ENCODE data around the gene EFL1. TPM values are rescaled to one million over a fixed set of nuclear protein-coding genes. Genes with fewer than 3 reads are reported as not detected.

The EFL1 gene
- total RNA-seq, 1 donor, result 17.2 TPM

- DNase-seq (ENCODE audit: low read depth in 2 of 3, low spot score in 2 of 3), result no peak
These were observed 93.8 kb downstream of the EFL1 start for GRCh38 chr15:82168757-82169156.

DNA sequence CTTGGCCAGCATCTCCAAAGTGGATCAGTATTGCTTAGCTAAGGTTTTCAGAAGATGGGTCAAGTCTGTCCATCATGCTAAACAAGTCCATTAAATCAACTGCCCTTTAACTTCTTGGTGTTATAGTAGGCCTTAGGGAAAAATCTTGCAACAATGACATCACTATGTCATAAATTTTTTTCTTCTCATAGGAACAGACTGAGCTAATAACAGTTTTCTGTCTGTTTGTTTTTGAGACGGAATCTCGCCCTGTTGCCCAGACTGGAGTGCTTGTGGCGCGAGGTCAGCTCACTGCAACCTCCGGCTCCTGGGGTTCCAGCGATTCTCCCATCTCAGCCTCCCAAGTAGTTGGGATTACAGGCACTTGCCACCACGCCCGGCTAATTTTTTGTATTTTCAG, 94.2 kb downstream of the EFL1 start:
- no peak for DNase-seq (ENCODE audit: low read depth in 2 of 3, low spot score in 2 of 3)

DNA sequence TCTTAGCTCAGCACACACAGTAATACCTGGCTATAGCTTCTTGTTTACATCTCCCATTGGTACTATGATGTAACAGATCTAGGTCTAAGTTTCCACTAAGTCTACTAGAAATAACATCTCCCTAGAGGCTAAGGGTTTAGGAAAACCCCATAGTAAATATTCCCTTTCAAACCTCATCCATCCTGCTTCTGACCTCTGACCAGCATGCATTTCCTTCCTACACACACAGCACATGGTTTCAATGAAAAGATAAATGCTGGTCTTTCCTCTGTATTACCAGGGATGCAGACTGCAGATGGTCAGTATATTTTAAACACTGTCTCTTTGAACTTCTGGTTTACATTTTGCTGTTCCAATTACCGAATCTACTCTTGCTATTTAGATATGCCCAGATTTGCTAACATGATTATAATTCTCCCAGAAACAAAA, 96.6 kb downstream of the EFL1 start:
- DNase-seq (ENCODE audit: low read depth in 2 of 3, low spot score in 2 of 3), result no peak

GRCh38 chr15:82159922-82160321, 102.6 kb downstream of the EFL1 start:
- DNase-seq (ENCODE audit: low read depth in 2 of 3, low spot score in 2 of 3), result no peak

DNA sequence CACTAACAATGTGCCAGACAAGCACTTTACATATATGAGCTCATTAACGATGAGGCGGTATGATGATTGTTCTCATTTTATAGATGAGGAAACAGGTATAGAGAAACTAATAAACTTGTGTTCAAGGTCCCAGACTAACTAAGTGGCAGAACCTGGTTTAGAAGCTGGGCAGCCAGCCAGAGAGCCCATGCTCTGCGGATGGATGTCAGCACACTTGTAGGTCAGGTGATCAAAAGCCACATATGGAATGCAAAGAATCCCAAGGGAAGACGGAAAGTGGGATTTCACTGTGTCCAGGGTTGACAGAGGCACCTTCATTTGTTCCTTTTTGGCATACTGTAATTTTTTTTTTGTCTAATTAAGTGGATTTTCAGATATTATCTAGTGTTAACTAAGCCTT, 103.7 kb downstream of the EFL1 start:
- no peak for DNase-seq (ENCODE audit: low read depth in 2 of 3, low spot score in 2 of 3)

DNA sequence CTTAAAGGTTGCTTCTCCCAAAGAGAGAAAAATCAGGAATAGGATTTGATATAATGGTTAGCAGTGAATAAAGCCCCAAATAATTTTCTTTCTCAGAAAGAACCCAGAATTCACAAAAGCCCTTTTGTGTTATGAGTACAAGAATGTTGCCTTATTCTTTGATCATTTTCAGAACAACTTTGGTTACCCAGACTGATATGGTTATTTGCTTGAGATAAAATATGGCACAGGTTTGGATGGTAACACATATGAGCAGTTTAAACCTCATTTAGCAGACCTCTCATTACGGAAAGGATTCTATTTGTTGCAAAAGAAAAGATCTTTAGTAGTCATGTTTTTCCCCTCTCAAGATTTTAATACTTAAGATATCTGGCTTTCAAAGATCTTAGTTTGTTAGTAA, 111.9 kb downstream of the EFL1 start:
- DNase-seq (ENCODE audit: low read depth in 2 of 3, low spot score in 2 of 3), result no peak

- no peak for DNase-seq (ENCODE audit: low read depth in 2 of 3, low spot score in 2 of 3)
These were observed 115.5 kb downstream of the EFL1 start for GRCh38 chr15:82146990-82147461.

DNA sequence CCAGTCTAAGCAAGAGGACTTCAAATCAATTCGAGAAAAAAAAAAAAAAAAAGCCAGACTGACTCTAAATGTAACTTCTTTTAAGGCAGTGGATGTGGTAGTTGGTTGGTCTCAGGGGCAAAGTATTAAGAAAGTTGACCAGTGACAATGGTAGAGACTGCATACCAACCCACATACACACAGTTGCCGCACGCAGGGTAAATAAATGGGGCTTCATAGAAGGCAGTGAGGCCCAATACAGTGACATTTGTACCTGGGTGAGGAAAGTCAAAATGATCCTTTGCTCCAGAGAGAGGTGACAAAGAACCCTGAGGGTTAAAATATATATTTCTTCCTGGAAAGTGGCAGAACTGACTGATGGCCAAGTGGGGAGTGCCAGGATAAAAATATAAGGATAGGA, 116.0 kb downstream of the EFL1 start:
- DNase-seq (ENCODE audit: low read depth in 2 of 3, low spot score in 2 of 3), result no peak

DNA sequence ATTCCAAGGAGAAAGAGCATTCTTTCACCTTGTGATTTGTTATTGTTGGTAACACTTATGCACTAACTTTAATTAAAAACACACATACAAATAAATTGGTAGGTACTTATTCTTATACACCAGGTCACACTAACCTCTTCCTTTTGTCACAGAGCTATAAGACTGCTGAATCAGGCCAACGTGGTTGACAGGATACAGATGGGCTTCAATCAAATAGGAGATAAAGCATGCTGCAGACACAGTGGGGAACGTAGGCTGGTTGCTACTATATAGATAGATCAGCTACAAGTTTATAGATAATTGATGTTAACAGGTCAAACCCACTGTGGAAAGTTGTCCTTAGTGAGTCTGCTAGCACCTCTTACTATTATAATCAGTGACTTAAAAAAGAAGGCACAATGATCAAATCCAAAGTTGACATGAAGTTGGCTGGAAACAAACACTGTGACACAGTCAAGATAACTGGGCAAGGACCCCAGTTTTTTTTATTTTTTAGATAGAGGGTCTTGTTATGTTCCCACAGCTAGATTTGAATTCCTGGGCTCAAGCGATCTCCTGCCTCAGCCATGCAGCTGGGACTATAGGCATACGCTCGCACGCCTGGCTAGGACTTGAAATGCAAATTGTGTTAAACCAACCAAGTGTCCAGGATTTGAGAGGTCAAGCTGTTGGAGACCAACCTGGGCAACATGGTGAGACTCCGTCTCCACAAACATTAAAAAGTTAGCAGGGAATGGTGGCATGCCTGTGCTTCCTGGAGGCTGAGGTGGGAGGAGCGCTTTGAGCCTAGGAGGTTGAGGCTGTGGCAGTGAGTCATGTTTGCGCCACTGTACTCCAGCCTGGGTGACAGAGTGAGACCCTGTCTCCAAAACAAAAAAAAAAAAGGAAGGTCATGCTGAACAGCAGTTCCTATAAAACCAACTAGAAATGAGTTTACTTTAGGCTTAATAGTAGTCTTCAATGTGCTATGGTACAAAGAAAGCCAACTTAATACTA, 118.8 kb downstream of the EFL1 start:
- peak in 2 of 3 donors; percentile 72 to 85 for DNase-seq (ENCODE audit: low read depth in 2 of 3, low spot score in 2 of 3)

DNA sequence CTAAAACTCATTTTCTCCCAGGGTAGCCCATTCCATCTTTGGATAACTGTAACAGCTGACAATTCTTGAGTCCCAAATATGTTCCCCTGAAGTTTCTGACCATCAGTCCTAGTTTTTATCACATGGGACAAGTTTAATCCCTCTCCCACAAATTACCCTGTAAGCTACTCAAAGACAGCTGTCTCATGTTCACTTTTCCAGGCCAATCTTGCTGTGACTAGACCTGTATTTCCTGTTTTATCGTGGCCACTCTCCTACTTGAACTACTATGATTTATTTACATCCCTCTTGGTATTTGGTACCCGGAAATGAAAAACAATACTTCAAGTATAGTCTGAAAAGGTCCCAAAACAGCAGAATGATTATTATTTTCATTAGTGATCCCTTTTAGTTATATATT, 121.6 kb downstream of the EFL1 start:
- DNase-seq (ENCODE audit: low read depth in 2 of 3, low spot score in 2 of 3), result no peak

DNA sequence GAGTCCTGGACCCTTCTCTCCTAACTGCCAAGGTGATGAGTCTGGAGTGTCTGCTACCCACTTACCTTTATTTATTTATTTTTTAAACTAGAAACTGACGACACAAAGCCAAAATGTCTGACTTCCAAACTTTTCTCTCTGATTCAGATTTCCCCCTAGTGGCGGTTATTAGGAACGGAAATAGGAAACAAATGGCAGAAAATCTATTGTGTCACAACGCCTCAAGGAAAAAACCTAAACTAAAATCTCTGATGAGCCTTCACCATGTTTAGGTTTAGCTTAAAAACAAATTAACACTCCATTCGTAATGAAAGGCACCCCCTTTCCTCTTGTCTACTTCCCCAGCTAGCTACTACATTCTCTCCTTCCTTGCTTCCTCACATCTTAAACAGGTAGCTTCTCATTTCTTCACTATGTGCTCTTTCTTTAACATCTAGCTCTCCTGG, 122.7 kb downstream of the EFL1 start:
- DNase-seq (ENCODE audit: low read depth in 2 of 3, low spot score in 2 of 3), result peak in 1 of 3 donors; percentile 82

DNA sequence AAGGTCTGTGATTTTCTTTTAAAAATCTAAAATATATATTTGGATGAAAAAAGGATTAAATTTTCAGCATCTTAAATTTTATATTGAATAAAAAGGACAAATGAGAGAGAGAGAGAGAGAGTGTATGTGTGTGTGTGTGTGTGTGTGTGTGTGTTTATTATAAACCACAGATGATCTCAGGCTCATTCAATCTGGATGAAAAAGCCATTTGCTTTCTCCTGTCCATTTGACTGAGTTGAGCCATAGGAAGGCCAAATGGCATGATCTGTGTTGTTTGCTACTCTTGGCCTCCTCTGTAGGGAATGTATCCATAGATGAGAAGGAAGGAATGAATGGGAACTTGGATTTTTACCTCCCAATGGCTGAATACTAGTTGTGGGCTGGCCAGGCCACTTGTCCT, 124.2 kb downstream of the EFL1 start:
- no peak for DNase-seq (ENCODE audit: low read depth in 2 of 3, low spot score in 2 of 3)

DNA sequence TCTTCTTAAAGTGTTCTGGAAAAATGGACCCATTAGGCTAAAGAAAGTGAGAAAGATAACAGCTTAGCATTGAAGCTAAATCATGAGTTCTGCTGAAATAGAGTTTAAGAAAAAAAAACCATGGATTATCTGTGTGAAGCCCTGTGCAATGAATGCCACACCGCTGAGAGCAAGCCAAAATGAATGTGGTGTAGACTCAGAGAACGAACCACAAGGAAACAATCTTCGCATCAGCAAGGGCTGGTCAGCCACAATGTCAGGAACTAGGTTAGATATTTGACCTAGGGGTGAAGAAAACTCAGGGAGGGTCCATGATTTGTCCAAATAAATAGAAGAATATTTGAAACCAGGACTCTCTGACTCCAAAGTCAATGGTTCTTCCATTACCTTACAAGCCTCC, 125.3 kb downstream of the EFL1 start:
- DNase-seq (ENCODE audit: low read depth in 2 of 3, low spot score in 2 of 3), result no peak

DNA sequence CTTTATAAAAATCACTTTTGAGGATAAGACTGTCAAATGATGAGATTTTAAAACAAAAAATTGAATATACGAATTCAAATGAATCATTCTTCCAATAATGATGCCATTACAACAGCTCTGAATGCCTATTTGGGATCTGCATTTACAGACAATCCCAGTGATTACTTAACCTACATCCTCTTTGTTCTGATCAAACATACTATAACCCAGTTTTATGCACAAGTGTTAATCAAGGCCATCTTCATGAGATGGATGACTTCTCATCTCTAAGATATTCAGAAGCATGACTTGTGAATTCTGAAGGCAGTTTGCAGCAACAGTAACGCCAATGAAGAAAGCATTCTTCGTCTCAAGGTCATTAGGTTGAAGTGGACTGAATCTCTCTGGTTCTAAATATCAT, 126.4 kb downstream of the EFL1 start:
- DNase-seq (ENCODE audit: low read depth in 2 of 3, low spot score in 2 of 3), result no peak

DNA sequence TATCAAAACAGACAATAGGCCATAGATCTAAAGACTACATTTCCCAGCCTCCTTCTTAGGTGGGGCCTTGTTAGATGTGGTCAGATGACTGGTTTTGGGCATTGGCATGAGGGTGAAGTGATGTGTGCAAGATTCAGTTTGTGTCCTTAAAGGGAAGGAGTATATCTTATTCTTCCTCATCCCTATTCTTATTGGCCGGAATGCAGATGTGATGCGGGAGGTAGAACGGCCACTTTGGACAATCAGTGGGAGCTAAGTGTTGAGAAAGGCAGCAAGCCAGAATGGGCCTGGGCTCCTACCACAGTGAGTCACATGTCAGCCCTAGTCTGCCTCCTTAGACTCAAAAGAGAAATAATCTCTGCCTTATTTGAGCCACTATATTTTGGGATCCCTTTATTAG, 126.9 kb downstream of the EFL1 start:
- DNase-seq (ENCODE audit: low read depth in 2 of 3, low spot score in 2 of 3), result no peak

DNA sequence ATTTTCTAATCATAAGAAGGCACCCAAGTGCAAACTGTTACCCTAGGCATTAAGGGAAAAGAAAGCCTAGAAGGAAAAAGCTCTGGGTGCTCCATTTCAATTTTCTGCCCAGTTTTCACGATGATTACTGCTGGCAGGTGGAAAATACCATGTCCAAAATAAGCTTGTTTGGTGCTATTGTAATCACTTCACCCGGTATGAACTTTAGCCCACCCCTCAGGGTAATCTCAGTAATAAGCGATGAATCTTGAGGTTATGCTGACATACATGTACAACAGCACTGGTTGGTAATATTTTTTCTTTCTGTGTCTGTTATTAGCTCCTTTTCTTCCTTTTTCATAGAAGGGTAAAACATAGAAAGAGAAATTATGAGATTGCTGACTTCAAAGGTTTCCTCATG, 128.1 kb downstream of the EFL1 start:
- no peak for DNase-seq (ENCODE audit: low read depth in 2 of 3, low spot score in 2 of 3)

GRCh38 chr15:82133251-82133650, 129.3 kb downstream of the EFL1 start:
- DNase-seq (ENCODE audit: low read depth in 2 of 3, low spot score in 2 of 3), result no peak

DNA sequence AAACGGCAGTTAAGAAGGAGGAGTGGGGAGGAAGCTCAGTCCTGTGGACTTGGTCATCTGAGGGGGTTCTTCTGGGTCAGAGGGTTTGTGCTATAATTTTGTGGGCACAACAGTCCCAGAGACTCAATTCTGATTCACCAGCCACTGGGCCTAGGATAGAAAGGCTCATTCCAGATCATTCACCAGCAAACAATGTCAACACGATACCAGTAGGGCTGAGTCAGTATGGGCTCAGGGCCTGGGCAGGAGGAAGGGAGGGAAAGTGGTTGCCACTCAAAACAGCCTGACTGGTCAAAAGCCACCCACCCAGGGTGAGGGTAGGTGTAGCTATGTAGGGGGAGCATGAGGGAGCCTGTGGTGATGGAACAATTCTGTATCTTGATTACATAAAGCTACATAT, 129.8 kb downstream of the EFL1 start:
- no peak for DNase-seq (ENCODE audit: low read depth in 2 of 3, low spot score in 2 of 3)

- DNase-seq (ENCODE audit: low read depth in 2 of 3, low spot score in 2 of 3), result no peak
These were observed 130.4 kb downstream of the EFL1 start for GRCh38 chr15:82132096-82132495.

- peak in 1 of 3 donors; percentile 31 for DNase-seq (ENCODE audit: low read depth in 2 of 3, low spot score in 2 of 3)
These were observed 132.3 kb downstream of the EFL1 start for GRCh38 chr15:82130248-82130647.

GRCh38 chr15:82129761-82130160, 132.8 kb downstream of the EFL1 start:
- no peak for DNase-seq (ENCODE audit: low read depth in 2 of 3, low spot score in 2 of 3)

- DNase-seq (ENCODE audit: low read depth in 2 of 3, low spot score in 2 of 3), result no peak
These were observed 133.3 kb downstream of the EFL1 start for GRCh38 chr15:82129149-82129692.
